Muscle of leg (tissue), 9 donors: ENCODE data around the gene CREG2. TPM values are rescaled to one million over a fixed set of nuclear protein-coding genes. Genes with fewer than 3 reads are reported as not detected.

Source experiments
- polyA plus RNA-seq, 8 donors: library from polyadenylated mRNA; unstranded; fragments of 120-200 nt; gene quantifications; one replicate each; pipeline versions ENCODE4 v1.2.1 to v1.2.3, GENCODE V29; 2013; ENCODE audit warnings: inconsistent platforms in 1 of 8, low replicate concordance in 1 of 8; ENCODE audit not compliant: insufficient read length in 8 of 8, insufficient read depth in 1 of 8
- total RNA-seq: library from RNA; stranded (reverse); fragments of 120-200 nt; gene quantifications from one replicate; pipeline ENCODE4 v1.2.4, GENCODE V29; 2013

CREG2 gene
- total and polyA plus RNA-seq, 9 donors, result 2.4 to 5.3 (median 3.5) TPM

Other genes starting within 250 kb of the CREG2 start
- gene TBC1D8, start 236.1 kb downstream of the CREG2 start, total RNA-seq, result 21.5 TPM
- gene TBC1D8, start 236.1 kb downstream of the CREG2 start, polyA plus RNA-seq, result 10 to 100 TPM; 18.3 to 26.6 (median 20.1) TPM
- gene CNOT11, start 134.6 kb downstream of the CREG2 start, total RNA-seq, result 31.8 TPM
- gene CNOT11, start 134.6 kb downstream of the CREG2 start, polyA plus RNA-seq, result 10 to 100 TPM; 29.8 to 42.4 (median 34.0) TPM
- 33.3 TPM for gene RNF149, start 78.8 kb downstream of the CREG2 start, total RNA-seq
- 10 to 100 TPM; 22.0 to 49.6 (median 31.1) TPM for gene RNF149, start 78.8 kb downstream of the CREG2 start, polyA plus RNA-seq
- gene RFX8, start 87.6 kb upstream of the CREG2 start, total RNA-seq, result 1.9 TPM
- 1 to 10 TPM; 1.8 to 3.1 (median 2.2) TPM for gene RFX8, start 87.6 kb upstream of the CREG2 start, polyA plus RNA-seq